Esophagus squamous epithelium (tissue), 5 donors: Measurements from ENCODE around the gene CLEC2L. TPM values are rescaled to one million over a fixed set of nuclear protein-coding genes. Genes with fewer than 3 reads are reported as not detected.

Source experiments
- DNase-seq: peaks from one replicate; lab custom pipeline; 2025; lab: John Stamatoyannopoulos, UW
- H3K27ac ChIP-seq, 4 donors: fragments of 200-600 bp; sonication (generic); one replicate each; pipeline ENCODE4 v1.5.1; 2016 to 2019; ENCODE audit warnings: mild to moderate bottlenecking in 1 of 4
- H3K27me3 ChIP-seq, 4 donors: fragments of 200-600 bp; sonication (generic); 1 replicate in 3 of 4; 2 replicates in 1 of 4; pipeline versions ENCODE4 v1.5.1 to v1.6.0; 2017 to 2021; ENCODE audit warnings: antibody characterized with exemption in 1 of 4
- H3K36me3 ChIP-seq, 3 donors: fragments of 200-600 bp; sonication (generic); one replicate each; pipeline ENCODE4 v1.5.1; 2016 to 2019
- H3K4me1 ChIP-seq, 3 donors: fragments of 200-600 bp; sonication (generic); one replicate each; pipeline ENCODE4 v1.5.1; 2017 to 2019
- H3K4me3 ChIP-seq, 4 donors: fragments of 200-600 bp; sonication (generic); 1 replicate in 3 of 4; 2 replicates in 1 of 4; pipeline ENCODE4 v1.5.1; 2016 to 2019; ENCODE audit warnings: mild to moderate bottlenecking in 2 of 4, moderate library complexity in 1 of 4
- H3K9me3 ChIP-seq, 3 donors: fragments of 200-600 bp; sonication (generic); one replicate each; pipeline ENCODE4 v1.5.1; 2016 to 2019
- CTCF ChIP-seq, 6 experiments: fragments of 450-650 bp in 4 of 6; fragments of 200-600 bp in 2 of 6; sonication (generic) in 2 of 6; IDR thresholded peaks; one replicate each; pipeline ENCODE4 v1.5.1; 2016 to 2019; ENCODE audit warnings: antibody characterized with exemption in 6 of 6, mild to moderate bottlenecking in 4 of 6, moderate library complexity in 4 of 6
- POLR2A ChIP-seq, 4 donors: fragments of 450-650 bp; IDR thresholded peaks; one replicate each; pipeline ENCODE4 v1.6.1; 2017; ENCODE audit warnings: antibody characterized with exemption in 4 of 4, mild to moderate bottlenecking in 4 of 4, moderate library complexity in 3 of 4
- WGBS, 2 donors: methylation state at CpG; one replicate each; pipeline ENCODE4 v1.1.5; 2018; 5-methylcytosine and 5-hydroxymethylcytosine counted together
- intact Hi-C: fragments of 100-400 bp; cut with DNase I; formaldehyde crosslinking; loops from one replicate; pipeline ENCODE4 v1.15.0; 2022
- total RNA-seq, 4 donors: library from RNA; depleted of rRNA; stranded (reverse); fragments of >200 nt; gene quantifications; one replicate each; pipeline ENCODE4 v1.1.0, GENCODE V29; 2016
- donor health status: DM: yes; HTN: yes; CAD: no.

CLEC2L gene
- total RNA-seq, 4 donors from 2014 or later: not detected

DNA sequence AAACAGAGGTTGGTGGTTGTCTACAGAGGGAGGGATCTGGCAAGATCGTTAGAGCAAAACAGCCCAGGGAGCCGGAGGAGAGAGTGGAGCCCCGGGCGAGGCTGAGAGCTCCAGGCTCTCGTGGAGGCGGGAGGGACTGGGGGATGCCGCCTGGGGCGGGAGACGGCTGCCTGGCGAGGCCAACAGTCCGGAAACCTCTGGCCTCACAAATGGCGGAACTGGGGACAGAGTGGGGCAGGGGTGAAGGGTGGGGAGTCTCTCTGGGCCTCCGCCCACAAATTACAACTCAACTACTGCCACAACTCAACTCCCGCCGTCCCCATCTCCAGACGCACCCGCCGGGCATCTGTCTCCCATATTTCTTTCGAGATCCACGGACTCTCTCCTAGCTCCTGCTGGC, 47.7 kb downstream of the CLEC2L start:
- Histone ChIP-seq H3K4me3 (no peak overlapping the region), H3K36me3 (peaks cover 17 to 100% (median 32%) of the 10 kb centered on the region in 3 donors), H3K9me3 (no peaks in the 10 kb centered on the region), H3K27me3 (no peaks in the 10 kb centered on the region), H3K4me1 (no peaks in the 10 kb centered on the region), H3K27ac (no peak overlapping the region)
- TF ChIP-seq POLR2A (IDR thresholded peaks at IDR 0.05): no peak
- no peak for TF ChIP-seq CTCF (IDR thresholded peaks at IDR 0.05)
- DNase-seq: no peak
- 83 to 88% methylated on average over 13 to 17 of the region's 20 CpGs for WGBS, 2 donors
- intact Hi-C loops: no loop called here

DNA sequence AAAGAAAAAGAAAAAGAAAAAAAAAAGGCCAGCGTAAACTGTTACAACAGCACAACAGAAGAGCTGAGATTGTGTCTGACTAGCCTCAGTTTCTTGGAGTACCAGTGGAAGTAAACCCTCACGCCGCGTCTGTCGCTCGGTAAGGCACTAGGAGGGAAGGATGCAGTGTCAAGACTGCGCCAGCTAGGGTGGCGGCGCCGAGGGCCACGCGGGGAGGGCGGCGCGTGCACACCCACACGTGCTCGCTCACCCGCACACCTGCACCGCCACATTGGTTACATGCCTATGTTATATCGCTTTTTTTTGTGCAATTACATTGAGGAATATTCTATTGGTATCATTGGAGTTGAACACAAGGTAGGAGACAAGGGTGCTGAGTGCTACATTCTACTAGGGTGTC, 48.2 kb downstream of the CLEC2L start:
- Histone ChIP-seq H3K4me3 (no peak overlapping the region), H3K9me3 (no peaks in the 10 kb centered on the region), H3K4me1 (no peaks in the 10 kb centered on the region), H3K36me3 (peaks cover 17 to 100% (median 32%) of the 10 kb centered on the region in 3 donors), H3K27ac (no peak overlapping the region), H3K27me3 (no peaks in the 10 kb centered on the region)
- intact Hi-C loops: no loop called here
- whole genome bisulfite sequencing, 2 donors: 89 to 97% methylated on average over 20 of the region's 20 CpGs
- TF ChIP-seq POLR2A (IDR thresholded peaks at IDR 0.05): no peak
- no peak for TF ChIP-seq CTCF (IDR thresholded peaks at IDR 0.05)
- DNase-seq: no peak

- intact Hi-C loops: no loop called here
- no peak overlapping the region for H3K27ac ChIP-seq
- H3K27me3 ChIP-seq: no peaks in the 10 kb centered on the region
- no peaks in the 10 kb centered on the region for H3K4me1 ChIP-seq
- no peak overlapping the region for H3K4me3 ChIP-seq
- peaks cover 17 to 100% (median 32%) of the 10 kb centered on the region in 3 donors for H3K36me3 ChIP-seq
- DNase-seq: no peak
- H3K9me3 ChIP-seq: no peaks in the 10 kb centered on the region
- 94 to 95% methylated on average over 15 of the region's 15 CpGs for WGBS, 2 donors
- no peak for TF ChIP-seq POLR2A (IDR thresholded peaks at IDR 0.05)
- TF ChIP-seq CTCF (IDR thresholded peaks at IDR 0.05): no peak
Observed at GRCh38 chr7:139572071-139572470, 48.6 kb downstream of the CLEC2L start.

GRCh38 chr7:139572704-139573385, 49.4 kb downstream of the CLEC2L start:
- Histone ChIP-seq H3K4me1 (no peaks in the 10 kb centered on the region), H3K4me3 (no peak overlapping the region), H3K27ac (no peak overlapping the region), H3K9me3 (no peaks in the 10 kb centered on the region), H3K27me3 (no peaks in the 10 kb centered on the region), H3K36me3 (peaks cover 17 to 100% (median 32%) of the 10 kb centered on the region in 3 donors)
- DNase-seq: no peak
- TF ChIP-seq CTCF (IDR thresholded peaks at IDR 0.05) (no peak), POLR2A (IDR thresholded peaks at IDR 0.05) (no peak)
- 93 to 94% methylated on average over 19 to 22 of the region's 38 CpGs for WGBS, 2 donors
- intact Hi-C loops: no loop called here

DNA sequence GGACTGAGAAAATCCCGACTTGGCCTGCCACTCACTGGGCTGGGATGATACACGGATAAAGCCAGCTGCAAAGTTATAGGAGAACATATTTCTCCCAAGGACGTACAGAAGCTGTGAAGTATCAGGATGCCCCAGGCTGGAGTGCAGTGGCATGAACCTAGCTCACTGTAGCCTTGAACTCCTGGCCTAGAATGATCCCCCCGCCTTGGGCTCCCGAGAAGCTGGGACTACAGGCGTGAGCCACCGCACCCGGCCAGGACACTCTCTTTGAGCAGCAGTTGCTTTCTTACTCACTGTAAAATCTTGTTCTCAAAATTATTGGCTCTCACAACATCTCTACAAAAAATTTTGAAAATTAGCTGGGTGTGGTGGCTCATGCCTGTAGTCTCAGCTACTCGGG, 50.4 kb downstream of the CLEC2L start:
- H3K27me3 ChIP-seq: no peaks in the 10 kb centered on the region
- H3K36me3 ChIP-seq: peaks cover 17 to 100% (median 25%) of the 10 kb centered on the region in 3 donors
- H3K4me1 ChIP-seq: no peaks in the 10 kb centered on the region
- WGBS, 2 donors: 89 to 96% methylated on average over 6 to 9 of the region's 9 CpGs
- H3K9me3 ChIP-seq: no peaks in the 10 kb centered on the region
- H3K4me3 ChIP-seq: no peak overlapping the region
- DNase-seq: no peak
- TF ChIP-seq CTCF (IDR thresholded peaks at IDR 0.05) (no peak), POLR2A (IDR thresholded peaks at IDR 0.05) (no peak)
- intact Hi-C loops: no loop called here
- H3K27ac ChIP-seq: no peak overlapping the region
